Activated CD4-positive, alpha-beta T cell treated with anti-CD3 and anti-CD28 coated beads, Interleukin-2, amount 50 U/mL, for 4 hours (primary cell): Measurements from ENCODE around the gene UBL3.

ENCODE experiments used
- DNase-seq, 2 experiments: peaks; one replicate each; pipeline ENCODE4 v3.0.0-alpha.2; 2020

The UBL3 gene

GRCh38 chr13:29753618-29754472, 96.6 kb downstream of the UBL3 start:
- DNase-seq = no peak

DNA sequence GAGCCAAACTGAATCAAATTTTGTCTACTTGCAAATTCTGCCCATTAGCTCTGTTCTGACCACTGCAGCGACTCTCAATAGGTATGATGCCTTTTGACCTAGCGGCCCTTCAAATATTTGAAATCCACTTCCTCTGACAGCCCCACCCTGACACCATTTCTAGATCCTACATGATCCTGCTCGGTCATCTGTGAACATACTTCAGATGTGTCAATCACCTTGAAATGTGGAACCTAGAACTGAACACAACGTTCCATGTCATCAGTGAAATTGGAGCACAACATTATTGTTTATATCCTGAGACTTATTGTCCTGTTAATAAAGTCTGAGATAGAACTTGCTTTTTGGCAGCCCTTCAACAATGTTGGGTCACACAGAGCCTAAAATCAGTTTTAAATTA, 98.2 kb downstream of the UBL3 start:
- DNase-seq = no peak

DNA sequence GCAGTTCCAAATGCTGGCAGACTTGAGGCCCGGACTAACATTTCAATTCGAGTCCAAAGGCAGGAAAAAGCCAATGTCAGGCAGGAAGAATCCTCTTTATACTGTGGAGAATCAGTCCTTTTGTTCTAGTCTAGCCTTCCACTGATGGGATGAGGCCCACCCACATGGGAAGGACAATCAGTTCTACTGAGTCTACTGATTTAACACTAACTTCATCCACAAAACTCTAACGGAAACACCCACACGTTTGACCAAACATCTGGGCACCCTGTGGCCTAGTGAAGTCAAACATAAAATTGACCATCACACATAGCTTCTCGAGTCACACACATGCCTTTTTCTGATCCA, 100.3 kb downstream of the UBL3 start:
- no peak for DNase-seq

GRCh38 chr13:29749401-29750182, 100.8 kb downstream of the UBL3 start:
- no peak for DNase-seq

- DNase-seq = no peak
Observed at GRCh38 chr13:29748097-29748496, 102.3 kb downstream of the UBL3 start.

- DNase-seq = no peak
Observed at GRCh38 chr13:29746148-29746677, 104.2 kb downstream of the UBL3 start.

GRCh38 chr13:29745704-29746103, 104.7 kb downstream of the UBL3 start:
- DNase-seq = no peak

DNA sequence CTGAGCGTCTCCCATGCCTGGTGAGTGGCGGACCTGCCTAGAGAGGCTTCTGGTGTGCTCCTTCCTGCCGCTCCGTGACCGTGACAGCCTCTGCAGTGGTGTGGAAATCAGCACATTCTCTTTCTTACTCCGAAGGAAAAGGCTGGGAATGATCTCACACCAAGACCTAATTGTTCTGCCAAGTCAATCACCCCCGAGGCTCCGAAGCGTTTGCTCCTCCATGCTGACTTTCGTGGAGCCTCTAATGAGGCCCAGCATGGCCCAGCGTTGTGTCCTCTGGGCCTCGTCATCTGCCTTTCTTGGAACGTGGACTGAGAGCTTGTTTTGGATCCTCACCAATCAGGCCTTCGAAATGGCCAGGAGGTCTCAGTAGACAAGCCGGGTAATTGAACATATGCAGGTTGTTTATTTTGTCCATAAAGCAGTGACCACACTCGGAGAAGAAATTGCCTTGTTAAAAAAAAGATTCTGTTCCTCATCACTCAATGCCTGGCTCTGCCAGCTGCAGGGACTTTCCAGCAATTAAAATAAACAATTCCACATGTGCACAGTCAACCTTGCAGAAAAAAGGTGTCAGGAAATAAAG, 107.1 kb downstream of the UBL3 start:
- no peak for DNase-seq

GRCh38 chr13:29740961-29741360, 109.5 kb downstream of the UBL3 start:
- DNase-seq = no peak

GRCh38 chr13:29737061-29737460, 113.4 kb downstream of the UBL3 start:
- DNase-seq = no peak

- DNase-seq = no peak
Observed at GRCh38 chr13:29733147-29733611, 117.2 kb downstream of the UBL3 start.

DNA sequence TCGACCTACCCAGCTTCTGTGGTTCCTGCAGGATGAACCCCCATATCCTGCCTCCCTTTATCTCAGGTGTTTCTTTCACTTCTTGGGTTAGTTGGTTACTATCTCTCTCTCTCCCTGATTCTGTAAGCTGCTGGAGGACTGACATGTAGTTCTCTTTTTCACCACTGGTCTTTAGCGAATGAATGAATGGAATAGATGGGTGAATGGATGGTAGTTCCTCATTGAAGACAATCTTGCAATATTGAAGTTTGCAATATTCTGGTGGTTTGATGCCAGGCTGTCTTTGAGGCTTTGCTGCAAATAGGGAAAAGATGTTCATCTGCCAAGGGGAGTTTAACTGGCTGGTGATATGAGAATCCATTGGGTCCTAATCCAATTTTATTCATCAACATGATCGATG, 120.2 kb downstream of the UBL3 start:
- no peak for DNase-seq

- no peak for DNase-seq
Observed at GRCh38 chr13:29722415-29722814, 128.0 kb downstream of the UBL3 start.

DNA sequence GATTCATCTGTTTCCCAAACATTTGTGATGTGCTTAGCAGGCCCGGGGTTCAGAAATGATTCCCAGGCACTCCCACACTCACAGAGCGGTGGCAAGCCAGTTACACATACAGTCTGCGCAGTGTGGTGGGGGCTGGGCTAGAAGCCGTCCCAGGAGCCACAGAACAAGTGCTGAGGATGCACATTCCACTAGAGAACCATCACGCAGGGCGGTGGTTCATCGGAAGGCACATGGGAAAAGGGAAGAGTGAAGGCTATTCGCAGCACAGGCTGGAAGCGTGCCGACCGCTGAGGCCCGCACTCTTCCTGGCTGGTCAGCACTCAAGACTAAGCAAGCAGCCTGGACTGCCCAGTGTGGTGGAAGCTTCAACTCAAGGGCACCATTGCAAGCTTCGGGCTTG, 128.7 kb downstream of the UBL3 start:
- no peak for DNase-seq

GRCh38 chr13:29718694-29719093, 131.7 kb downstream of the UBL3 start:
- no peak for DNase-seq

DNA sequence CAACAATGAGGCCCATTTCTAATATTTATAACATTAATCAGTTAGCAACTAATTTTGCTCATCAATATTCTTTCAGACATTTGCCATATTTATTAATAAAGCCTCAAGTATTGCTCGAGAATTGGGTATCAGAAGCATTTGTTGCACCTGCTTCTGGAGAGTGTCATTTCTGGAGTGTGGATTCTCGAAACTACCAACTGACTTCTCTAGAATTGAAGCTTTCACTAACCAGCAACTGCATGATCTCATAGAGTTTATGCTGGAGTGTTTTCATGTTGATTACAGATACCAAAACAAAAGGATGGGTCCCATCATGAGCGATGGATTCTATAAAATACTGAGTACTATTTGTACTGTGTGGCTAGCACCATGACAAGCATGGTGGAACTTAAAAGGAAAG, 133.9 kb downstream of the UBL3 start:
- DNase-seq = no peak
